ENCODE results near the gene GPER1. TPM values are rescaled to one million over a fixed set of nuclear protein-coding genes. Genes with fewer than 3 reads are reported as not detected.

Gene GPER1
- total and polyA plus RNA-seq, 8 donors, result 0.20 to 3.5 (median 1.0) TPM

- no peak for FAIRE-seq
- intact Hi-C loops (cut with DNase I), result no loop called here
- no peaks in the 10 kb centered on the region for H3K36me3 ChIP-seq
- no peaks in the 10 kb centered on the region for H3K27me3 ChIP-seq
- WGBS, 2 donors, result 90 to 93% methylated on average over 13 to 15 of the region's 15 CpGs
- H3K4me3 ChIP-seq, result no peak overlapping the region
- H3K27ac ChIP-seq, result no peak overlapping the region
- no peak for ATAC-seq
- DNase-seq, result peak in 1 of 6 donors; percentile 48
- H3K4me1 ChIP-seq, result peaks cover 14 to 18% (median 17%) of the 10 kb centered on the region in 3 donors
- TF ChIP-seq CTCF (IDR thresholded peaks at IDR 0.05), result no peak
- H3K9me3 ChIP-seq, result no peaks in the 10 kb centered on the region
These were observed 8.9 kb upstream of the GPER1 start for GRCh38 chr7:1078985-1079384.

- DNase-seq (peak in 2 of 6 donors; percentile 25 to 64), ATAC-seq (no peak)
- TF ChIP-seq CTCF (IDR thresholded peaks at IDR 0.05), result no peak
These were observed 8.4 kb upstream of the GPER1 start for GRCh38 chr7:1079546-1079945.

GRCh38 chr7:1080252-1080920 lies 7.5 kb upstream of the GPER1 start:
- Histone ChIP-seq H3K4me3 (no peak overlapping the region), H3K36me3 (no peaks in the 10 kb centered on the region), H3K27me3 (no peaks in the 10 kb centered on the region), H3K4me1 (peaks cover 14 to 18% (median 17%) of the 10 kb centered on the region in 3 donors), H3K27ac (no peak overlapping the region), H3K9me3 (no peaks in the 10 kb centered on the region)
- 93 to 94% methylated on average over 38 of the region's 38 CpGs for WGBS, 2 donors
- DNase-seq (peak in 2 of 6 donors; percentile 23 to 74), ATAC-seq (no peak), FAIRE-seq (no peak)
- intact Hi-C loops (cut with DNase I), result no loop called here
- TF ChIP-seq CTCF (IDR thresholded peaks at IDR 0.05), result no peak

More at GRCh38 chr7:1079546-1079945, 8.4 kb upstream of the GPER1 start:
- no peak for FAIRE-seq
- 91 to 92% methylated on average over 12 of the region's 12 CpGs for WGBS, 2 donors
- Histone ChIP-seq H3K36me3 (no peaks in the 10 kb centered on the region), H3K27me3 (no peaks in the 10 kb centered on the region), H3K27ac (no peak overlapping the region), H3K4me3 (no peak overlapping the region), H3K9me3 (no peaks in the 10 kb centered on the region), H3K4me1 (peaks cover 14 to 18% (median 17%) of the 10 kb centered on the region in 3 donors)
- intact Hi-C loops (cut with DNase I), result no loop called here

GRCh38 chr7:1080921-1081255 lies 7.0 kb upstream of the GPER1 start:
- Histone ChIP-seq H3K36me3 (no peaks in the 10 kb centered on the region), H3K4me1 (peaks cover 14 to 18% (median 17%) of the 10 kb centered on the region in 3 donors), H3K4me3 (no peak overlapping the region), H3K27me3 (no peaks in the 10 kb centered on the region), H3K27ac (no peak overlapping the region), H3K9me3 (no peaks in the 10 kb centered on the region)
- TF ChIP-seq CTCF (IDR thresholded peaks at IDR 0.05), result no peak
- 92 to 96% methylated on average over 16 of the region's 16 CpGs for WGBS, 2 donors
- intact Hi-C loops (cut with DNase I), result no loop called here
- FAIRE-seq (no peak), DNase-seq (peak in 2 of 6 donors; percentile 23 to 70), ATAC-seq (no peak)

- no peak overlapping the region for H3K27ac ChIP-seq
- WGBS, 2 donors, result 89 to 92% methylated on average over 20 of the region's 20 CpGs
- TF ChIP-seq CTCF (IDR thresholded peaks at IDR 0.05), result no peak
- peaks cover 14 to 18% (median 17%) of the 10 kb centered on the region in 3 donors for H3K4me1 ChIP-seq
- H3K4me3 ChIP-seq, result no peak overlapping the region
- H3K27me3 ChIP-seq, result no peaks in the 10 kb centered on the region
- no peaks in the 10 kb centered on the region for H3K9me3 ChIP-seq
- no peaks in the 10 kb centered on the region for H3K36me3 ChIP-seq
- DNase-seq (peak in 2 of 6 donors; percentile 35 to 72), ATAC-seq (no peak), FAIRE-seq (no peak)
- intact Hi-C loops (cut with DNase I), result no loop called here
These were observed 6.6 kb upstream of the GPER1 start for GRCh38 chr7:1081336-1081735.

All from pancreas (tissue), 10 donors.